BJ (cell line): ENCODE results near the gene TM9SF3. TPM values are rescaled to one million over a fixed set of nuclear protein-coding genes. Genes with fewer than 3 reads are reported as not detected.

Source experiments
- CTCF ChIA-PET: fragments of 350-600 bp; formaldehyde crosslinking; extraction: SDS; loops from one replicate; lab custom pipeline; 2021; ENCODE audit warnings: antibody characterized with exemption, inconsistent platforms; lab: Yijun Ruan, JAX
- POLR2A ChIA-PET: fragments of 300-600 bp; sonication (Branson Sonifier 250); formaldehyde crosslinking; extraction: SDS; loops from one replicate; lab custom pipeline; 2021; ENCODE audit warnings: antibody characterized with exemption; lab: Charles Lee
- DNase-seq: peaks from one replicate; pipeline ENCODE4 v3.0.0-alpha.2; 2011; ENCODE audit warnings: low read depth
- H3K27me3 ChIP-seq: 2 replicates; pipeline ENCODE4 v1.6.0; 2011; ENCODE audit warnings: low read length; ENCODE audit not compliant: control insufficient read depth, insufficient read depth
- H3K36me3 ChIP-seq: 2 replicates; pipeline ENCODE4 v1.5.1; 2011; ENCODE audit warnings: low read length; ENCODE audit not compliant: control insufficient read depth, insufficient read depth
- H3K4me3 ChIP-seq: 2 replicates; pipeline ENCODE4 v1.5.1; 2011; ENCODE audit warnings: low read depth, mild to moderate bottlenecking, control low read depth, low read length
- CTCF ChIP-seq: IDR thresholded peaks from 2 replicates; pipeline ENCODE4 v1.5.1; 2011; ENCODE audit warnings: low read depth, mild to moderate bottlenecking, control low read depth, inconsistent platforms, low read length, moderate library complexity; ENCODE audit not compliant: insufficient read depth
- polyA plus RNA-seq: library from polyadenylated mRNA; depleted of rRNA; stranded (reverse); fragments of >200 nt; gene quantifications from 2 replicates; pipeline ENCODE4 v1.2.3, GENCODE V29; 2011

Gene TM9SF3
- polyA plus RNA-seq, 1 experiment = 27.0 TPM

GRCh38 chr10:96600337-96600736 is 13.5 kb upstream of the TM9SF3 start:
- no peak for TF ChIP-seq CTCF
- Histone ChIP-seq H3K4me3 (no peak overlapping the region), H3K27me3 (no peaks in the 10 kb centered on the region), H3K36me3 (no peaks in the 10 kb centered on the region)
- CTCF ChIA-PET = no interaction called here
- DNase-seq = no peak
- POLR2A ChIA-PET = interaction anchor here (0.6 kb wide), 1 partner anchor 13 kb away, joined by 3 read pairs; no protein-coding TSS in a partner anchor

GRCh38 chr10:96598846-96599245 is 12.0 kb upstream of the TM9SF3 start:
- Histone ChIP-seq H3K4me3 (no peak overlapping the region), H3K36me3 (no peaks in the 10 kb centered on the region), H3K27me3 (no peaks in the 10 kb centered on the region)
- no peak for DNase-seq
- TF ChIP-seq CTCF = no peak
- CTCF ChIA-PET = no interaction called here
- POLR2A ChIA-PET = no interaction called here

GRCh38 chr10:96596422-96597407 is 9.9 kb upstream of the TM9SF3 start:
- no peak for DNase-seq
- Histone ChIP-seq H3K4me3 (no peak overlapping the region), H3K27me3 (no peaks in the 10 kb centered on the region), H3K36me3 (no peaks in the 10 kb centered on the region)
- ChIA-PET POLR2A (no interaction called here), CTCF (no interaction called here)
- no peak for TF ChIP-seq CTCF

- DNase-seq = no peak
- Histone ChIP-seq H3K36me3 (no peaks in the 10 kb centered on the region), H3K4me3 (no peak overlapping the region), H3K27me3 (no peaks in the 10 kb centered on the region)
- ChIA-PET POLR2A (no interaction called here), CTCF (no interaction called here)
- TF ChIP-seq CTCF = no peak
Observed at GRCh38 chr10:96595741-96596140, 8.9 kb upstream of the TM9SF3 start.

GRCh38 chr10:96591946-96592345 is 5.1 kb upstream of the TM9SF3 start:
- H3K27me3 ChIP-seq = no peaks in the 10 kb centered on the region
- H3K4me3 ChIP-seq = no peak overlapping the region
- no peak for TF ChIP-seq CTCF
- no peak for DNase-seq
- POLR2A ChIA-PET = no interaction called here
- H3K36me3 ChIP-seq = no peaks in the 10 kb centered on the region
- CTCF ChIA-PET = no interaction called here
